Measurements from ENCODE around the gene ATG16L1.

Gene ATG16L1

DNA sequence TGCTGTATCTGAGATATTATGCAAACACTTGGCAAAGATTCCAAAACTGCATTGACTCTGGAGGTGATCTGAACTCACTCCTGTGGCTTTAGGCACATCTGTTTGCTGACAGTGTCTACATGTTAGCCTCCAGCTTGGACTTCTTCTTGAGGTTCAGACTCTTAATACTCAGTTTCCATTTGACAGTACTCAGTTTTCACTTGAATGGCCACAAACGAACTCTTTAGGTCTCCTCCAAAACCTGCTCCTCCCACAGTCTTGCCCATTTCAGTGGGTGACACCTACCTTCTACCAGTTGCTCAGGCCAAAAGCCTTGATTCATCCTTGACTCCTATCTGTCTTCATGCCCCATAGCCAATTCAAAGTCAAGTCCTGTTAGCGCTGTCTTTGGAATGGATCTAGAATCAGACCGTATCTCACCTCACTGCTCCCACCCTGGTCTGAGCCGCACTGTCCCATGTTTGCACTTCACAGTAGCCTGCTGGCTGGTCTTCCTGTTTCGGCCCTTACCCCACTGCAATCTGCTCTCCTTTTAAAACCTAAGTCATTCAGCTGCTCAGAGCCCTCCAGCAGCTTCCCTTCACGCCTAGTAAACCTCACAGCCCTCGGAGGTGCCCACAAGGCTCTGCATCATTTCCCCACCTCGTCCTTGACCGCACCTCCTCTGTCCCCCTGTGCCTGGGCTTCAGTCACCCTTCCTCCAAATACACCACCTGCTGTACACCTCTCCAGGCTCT, 10.5 kb downstream of the ATG16L1 start:
- FAIRE-seq, result no peak

GRCh38 chr2:233262562-233262961, 11.1 kb downstream of the ATG16L1 start:
- no peak for FAIRE-seq

GRCh38 chr2:233263045-233263570, 11.6 kb downstream of the ATG16L1 start:
- no peak for FAIRE-seq

DNA sequence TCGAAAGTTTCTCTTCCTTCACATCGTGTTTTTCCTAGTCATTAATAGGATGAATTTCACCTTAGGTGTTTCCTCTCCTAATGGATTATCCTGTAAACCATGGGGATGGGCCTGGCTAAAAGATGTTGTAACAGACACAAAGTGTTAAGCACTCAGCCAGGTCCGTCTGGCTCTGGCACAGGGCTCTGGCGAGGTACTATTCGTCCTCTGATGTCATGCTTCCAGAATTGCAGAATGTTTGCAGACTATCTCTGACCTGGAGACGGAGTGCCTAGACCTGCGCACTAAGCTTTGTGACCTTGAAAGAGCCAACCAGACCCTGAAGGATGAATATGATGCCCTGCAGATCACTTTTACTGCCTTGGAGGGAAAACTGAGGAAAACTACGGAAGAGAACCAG, 13.2 kb downstream of the ATG16L1 start:
- FAIRE-seq, result no peak

GRCh38 chr2:233265899-233266431, 14.5 kb downstream of the ATG16L1 start:
- no peak for FAIRE-seq

DNA sequence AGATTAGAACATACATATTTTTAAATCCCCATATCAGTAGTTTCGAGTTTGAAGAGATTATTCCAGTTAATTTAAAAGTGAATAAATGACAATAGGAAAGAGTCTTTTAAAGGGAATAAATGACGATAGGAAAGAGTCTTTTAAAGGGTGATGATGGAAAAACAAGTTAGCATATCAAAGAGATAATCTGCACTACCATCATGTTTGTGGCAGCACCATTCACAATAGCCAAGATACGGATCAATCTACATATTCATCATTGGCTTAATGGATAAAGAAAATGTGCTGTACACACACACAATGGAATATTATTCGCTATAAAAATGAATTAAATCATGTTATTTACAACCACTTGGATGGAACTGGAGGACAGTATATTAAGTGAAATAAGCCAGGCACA, 15.0 kb downstream of the ATG16L1 start:
- no peak for FAIRE-seq

DNA sequence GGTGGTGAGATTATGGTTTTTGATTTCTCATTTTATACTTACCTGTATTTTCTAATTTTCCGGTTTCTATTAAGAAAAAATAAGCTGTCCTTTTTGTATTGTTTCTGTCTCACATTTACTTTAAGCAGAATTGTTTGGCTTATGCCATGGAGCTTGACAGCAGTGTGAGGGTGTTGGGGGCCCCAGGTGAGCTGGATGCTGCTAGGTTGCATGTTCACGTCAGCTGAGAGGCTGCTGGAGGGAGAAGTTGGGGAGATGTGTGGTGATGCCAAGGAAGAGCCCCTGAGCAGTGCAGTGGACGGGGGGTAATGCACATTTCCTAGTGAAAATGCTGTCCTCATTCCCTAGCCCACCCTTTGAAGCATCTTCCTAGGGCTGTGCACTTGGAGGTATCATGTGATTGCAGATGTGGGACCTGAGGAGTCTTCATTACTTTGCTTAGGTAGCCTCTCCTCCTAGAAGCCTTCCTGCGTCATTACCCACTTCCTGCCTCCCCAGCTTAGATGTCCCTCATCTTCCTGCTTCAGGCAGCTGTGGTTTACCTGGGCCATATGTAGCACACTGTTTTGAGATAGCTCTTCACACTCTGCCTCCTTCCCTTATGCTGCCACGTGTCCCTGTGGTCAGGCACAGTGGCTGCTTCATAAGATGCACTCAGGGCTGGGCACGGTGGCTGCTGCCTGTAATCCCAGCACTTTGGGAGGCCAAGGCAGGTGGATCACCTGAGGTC, 16.2 kb downstream of the ATG16L1 start:
- FAIRE-seq, result no peak

- FAIRE-seq, result no peak
Measured at GRCh38 chr2:233270366-233270765, 18.9 kb downstream of the ATG16L1 start.

- FAIRE-seq, result no peak
Measured at GRCh38 chr2:233270951-233271350, 19.5 kb downstream of the ATG16L1 start.

- peak; percentile 65 for FAIRE-seq
Measured at GRCh38 chr2:233271693-233272092, 20.2 kb downstream of the ATG16L1 start.

GRCh38 chr2:233273120-233273519, 21.6 kb downstream of the ATG16L1 start:
- no peak for FAIRE-seq

DNA sequence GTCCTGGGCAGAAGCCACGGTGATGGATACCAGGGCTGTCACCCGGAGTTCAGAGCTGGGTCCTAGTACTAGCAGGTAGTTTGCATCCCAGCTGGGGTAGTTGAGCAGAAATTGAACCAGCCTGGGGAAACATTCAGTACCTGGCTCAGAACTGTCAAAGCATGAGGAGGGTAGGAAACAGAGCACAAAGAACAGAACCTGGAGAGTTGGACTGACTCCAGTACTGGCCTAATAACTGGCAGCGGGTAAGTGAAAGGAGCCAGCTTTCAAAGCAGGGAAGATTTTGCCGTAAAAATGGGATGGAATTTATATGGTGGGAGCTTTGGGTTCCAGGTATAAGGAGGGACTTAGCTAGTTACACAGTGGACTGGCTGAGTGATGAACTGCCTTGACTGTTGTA, 23.8 kb downstream of the ATG16L1 start:
- no peak for FAIRE-seq

DNA sequence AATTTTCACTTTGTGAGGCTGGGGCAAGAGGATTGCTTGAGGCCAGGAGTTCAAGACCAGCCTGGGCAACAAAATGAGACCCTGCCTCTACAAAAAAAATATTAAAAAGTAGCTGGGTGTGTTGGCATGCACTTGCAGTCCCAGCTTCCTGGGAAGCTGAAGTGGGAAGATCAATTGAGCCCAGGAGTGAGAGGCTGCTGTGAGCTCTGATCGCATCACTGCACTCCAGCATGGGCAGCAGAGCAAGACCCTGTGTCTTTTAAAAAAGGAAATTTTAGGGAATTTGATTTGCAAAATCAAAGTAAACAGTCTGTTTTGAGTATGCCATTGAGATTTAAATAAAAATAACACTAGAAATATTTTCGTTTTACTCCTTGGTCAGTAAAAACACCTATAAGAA, 27.4 kb downstream of the ATG16L1 start:
- no peak for FAIRE-seq

- FAIRE-seq, result no peak
Measured at GRCh38 chr2:233280114-233280693, 28.7 kb downstream of the ATG16L1 start.

DNA sequence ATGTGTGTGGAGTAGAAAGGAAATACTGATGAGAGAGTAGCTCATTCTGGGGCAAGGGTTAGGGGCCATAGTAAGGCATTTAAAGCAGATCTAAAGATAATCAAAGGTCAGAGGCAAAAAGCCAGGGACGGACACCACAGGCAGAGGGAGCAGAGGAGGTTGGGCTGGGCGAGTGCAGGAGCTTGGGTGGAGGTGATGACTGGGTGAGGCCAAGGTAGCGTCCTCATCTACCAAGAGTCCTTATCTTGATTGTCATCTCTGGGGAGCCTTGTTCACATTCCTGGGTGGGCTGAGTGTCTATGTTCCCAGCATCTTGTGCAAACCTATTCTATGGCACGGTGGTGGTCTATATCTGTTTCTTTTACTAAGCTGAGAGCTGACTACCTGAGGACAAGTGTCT, 30.1 kb downstream of the ATG16L1 start:
- no peak for FAIRE-seq

DNA sequence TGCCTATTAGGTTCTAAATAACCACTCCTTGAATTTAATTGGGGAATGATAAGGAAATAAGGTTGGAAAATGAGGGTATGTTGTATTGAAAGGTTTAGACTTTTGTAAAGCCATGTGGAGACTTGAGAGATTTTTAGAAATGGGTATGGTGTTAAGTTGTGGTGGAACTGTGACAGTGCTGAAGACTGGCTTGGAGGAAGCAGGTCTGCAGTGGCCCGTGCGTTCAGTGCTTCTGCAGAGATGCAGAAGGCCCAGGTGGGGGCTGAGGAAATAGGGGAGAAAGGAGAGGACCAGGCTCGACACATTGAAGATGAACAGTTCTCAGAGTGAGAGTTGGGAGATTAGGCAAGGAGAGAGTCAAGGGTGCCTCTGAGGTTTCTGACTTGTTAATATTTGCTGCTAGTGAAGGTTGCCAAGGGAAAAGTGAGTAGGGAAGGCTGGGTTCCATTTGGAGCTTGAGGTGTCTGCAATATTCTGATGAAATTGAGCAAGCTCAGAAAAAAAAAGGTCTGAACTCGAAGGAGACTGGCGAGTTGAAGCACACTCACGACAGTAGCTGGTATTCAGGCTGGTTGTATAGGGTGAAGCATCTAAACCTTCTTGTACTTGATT, 30.6 kb downstream of the ATG16L1 start:
- FAIRE-seq, result no peak

GRCh38 chr2:233285921-233286320, 34.4 kb downstream of the ATG16L1 start:
- no peak for FAIRE-seq

- FAIRE-seq, result no peak
Measured at GRCh38 chr2:233287871-233288270, 36.4 kb downstream of the ATG16L1 start.

- no peak for FAIRE-seq
Measured at GRCh38 chr2:233288663-233289062, 37.2 kb downstream of the ATG16L1 start.

- FAIRE-seq, result no peak
Measured at GRCh38 chr2:233289648-233290047, 38.2 kb downstream of the ATG16L1 start.

- FAIRE-seq, result peak; percentile 99
Measured at GRCh38 chr2:233290051-233290845, 38.8 kb downstream of the ATG16L1 start.

GRCh38 chr2:233295891-233296290, 44.4 kb downstream of the ATG16L1 start:
- no peak for FAIRE-seq

All from islet of Langerhans (tissue), 1 donor.